HCT116 (cell line): Measurements from ENCODE around the gene DCTD. TPM values are rescaled to one million over a fixed set of nuclear protein-coding genes. Genes with fewer than 3 reads are reported as not detected.

Experiments
- ATAC-seq: fragments of 200-7000 bp; cut with Tn5 transposase; 2 replicates; pipeline ENCODE4 v1.9.1; 2020; ENCODE audit warnings: mild to moderate bottlenecking, moderate library complexity
- BruUV-seq: library from RNA; stranded (reverse); fragments of 400-500 nt; replicated peaks from 2 replicates; lab custom pipeline; 2021; lab: Mats Ljungman, UMichigan
- CTCF ChIA-PET: fragments of 300-600 bp; sonication (Branson Sonifier 250); formaldehyde crosslinking; loops from one replicate; lab custom pipeline; 2021; ENCODE audit warnings: antibody characterized with exemption; lab: Charles Lee
- POLR2A ChIA-PET: fragments of 300-600, 350-600 bp; sonication (Branson Sonifier 250); formaldehyde crosslinking; loops from one replicate; lab custom pipeline; 2021; ENCODE audit warnings: antibody characterized with exemption; lab: Charles Lee
- RAD21 ChIA-PET, 2 experiments: fragments of 300-600 bp; sonication (Branson Sonifier 250); formaldehyde crosslinking; loops; one replicate each; lab custom pipeline; 2023; ENCODE audit warnings: low total read pairs in 2 of 2; ENCODE audit not compliant: uncharacterized antibody in 2 of 2, unreplicated experiment in 2 of 2, low non-redundant PET in 1 of 2; lab: Charles Lee
- DNase-seq: peaks from one replicate; pipeline ENCODE4 v3.0.0-alpha.2; 2010; ENCODE audit warnings: low read depth, low spot score
- H2AFZ ChIP-seq: fragments of 200-600 bp; shearing (Covaris generic), sonication (generic); 2 replicates; pipeline ENCODE4 v1.6.1; 2017; ENCODE audit warnings: low read depth, mixed run types, mixed read lengths, antibody characterized with exemption, low read length; ENCODE audit not compliant: poor library complexity, severe bottlenecking
- H3K27ac ChIP-seq: 2 replicates; pipeline ENCODE4 v1.5.1; 2012; ENCODE audit warnings: low read depth, low read length
- H3K27me3 ChIP-seq: fragments of 200-600 bp; sonication (generic); 2 replicates; pipeline ENCODE4 v1.6.1; 2016; ENCODE audit warnings: mixed run types, low read length, mixed read lengths; ENCODE audit not compliant: insufficient read depth
- H3K36me3 ChIP-seq, 2 experiments: fragments of 200-500 bp in 1 of 2; fragments of 200-600 bp in 1 of 2; sonication (Bioruptor generic) in 1 of 2; sonication (generic) in 1 of 2; 2 replicates each; pipeline versions ENCODE4 v1.5.1 to v1.6.1; 2014 to 2016; ENCODE audit warnings: low read length in 2 of 2, inconsistent platforms in 1 of 2, mixed read lengths in 1 of 2, mixed run types in 1 of 2; ENCODE audit not compliant: insufficient read depth in 2 of 2, control insufficient read depth in 1 of 2
- H3K4me1 ChIP-seq, 2 experiments: fragments of 200-600 bp in 1 of 2; sonication (generic) in 1 of 2; 2 replicates each; pipeline versions ENCODE4 v1.5.1 to v1.6.1; 2012 to 2017; ENCODE audit warnings: low read length in 2 of 2, inconsistent platforms in 1 of 2, mild to moderate bottlenecking in 1 of 2, mixed read lengths in 1 of 2, mixed run types in 1 of 2, moderate library complexity in 1 of 2; ENCODE audit not compliant: insufficient read depth in 2 of 2, control insufficient read depth in 1 of 2
- H3K4me2 ChIP-seq: fragments of 200-600 bp; sonication (generic); 2 replicates; pipeline ENCODE4 v1.6.1; 2017; ENCODE audit warnings: mixed run types, low read length, mixed read lengths
- H3K4me3 ChIP-seq, 2 experiments: fragments of 200-600 bp in 1 of 2; sonication (generic) in 1 of 2; replicated peaks in 1 of 2; 2 replicates each; pipeline ENCODE4 v1.5.1; 2011 to 2016; ENCODE audit warnings: low read length in 2 of 2, control low read depth in 1 of 2, low read depth in 1 of 2, mild to moderate bottlenecking in 1 of 2, mixed read lengths in 1 of 2, mixed run types in 1 of 2
- H3K79me2 ChIP-seq: fragments of 200-600 bp; sonication (generic); 2 replicates; pipeline ENCODE4 v1.6.1; 2017; ENCODE audit warnings: mild to moderate bottlenecking, mixed run types, low read length, moderate library complexity, mixed read lengths; ENCODE audit not compliant: insufficient read depth
- H3K9ac ChIP-seq: fragments of 200-600 bp; sonication (generic); 2 replicates; pipeline ENCODE4 v1.6.1; 2016; ENCODE audit warnings: low read length, mixed read lengths
- H3K9me2 ChIP-seq: fragments of 200-600 bp; sonication (generic), shearing (Covaris generic); 2 replicates; pipeline ENCODE4 v1.6.1; 2017; ENCODE audit warnings: mixed run types, mild to moderate bottlenecking, moderate library complexity; ENCODE audit not compliant: insufficient read depth
- H3K9me3 ChIP-seq, 2 experiments: fragments of 200-500 bp in 1 of 2; fragments of 200-600 bp in 1 of 2; sonication (Bioruptor generic) in 1 of 2; sonication (generic) in 1 of 2; 2 replicates each; pipeline ENCODE4 v1.6.1; 2014 to 2017; ENCODE audit warnings: low read length in 2 of 2, mixed read lengths in 2 of 2, inconsistent platforms in 1 of 2, low read depth in 1 of 2, mild to moderate bottlenecking in 1 of 2, mixed run types in 1 of 2, moderate library complexity in 1 of 2; ENCODE audit not compliant: control insufficient read depth in 1 of 2, insufficient read depth in 1 of 2
- H4K20me1 ChIP-seq: fragments of 200-600 bp; sonication (generic), shearing (Covaris generic); 2 replicates; pipeline ENCODE4 v1.6.1; 2017; ENCODE audit warnings: mixed run types, mild to moderate bottlenecking, moderate library complexity; ENCODE audit not compliant: insufficient read depth
- CTCF ChIP-seq, 3 experiments: fragments of 200-600 bp in 1 of 3; sonication (generic) in 1 of 3; IDR thresholded peaks in 2 of 3; conservative IDR thresholded peaks in 1 of 3; 2 replicates each; pipeline ENCODE4 v1.5.1; 2012 to 2017; ENCODE audit warnings: low read depth in 2 of 3, low read length in 2 of 3, antibody characterized with exemption in 1 of 3, borderline replicate concordance in 1 of 3, control low read depth in 1 of 3, mild to moderate bottlenecking in 1 of 3, mixed read lengths in 1 of 3, mixed run types in 1 of 3, moderate library complexity in 1 of 3; ENCODE audit not compliant: insufficient read depth in 1 of 3
- EGR1 ChIP-seq: IDR thresholded peaks from 2 replicates; pipeline ENCODE4 v1.6.1; 2012; ENCODE audit warnings: low read depth
- EZH2phosphoT487 ChIP-seq: fragments of 200-600 bp; IDR thresholded peaks from 2 replicates; pipeline ENCODE4 v1.6.1; 2018; ENCODE audit warnings: antibody characterized with exemption, borderline replicate concordance
- FOSL1 ChIP-seq: IDR thresholded peaks from 2 replicates; pipeline ENCODE4 v1.6.1; 2012; ENCODE audit warnings: low read depth
- REST ChIP-seq: IDR thresholded peaks from 2 replicates; pipeline ENCODE4 v1.6.1; 2012; ENCODE audit warnings: low read depth
- SIN3A ChIP-seq: IDR thresholded peaks from 2 replicates; pipeline ENCODE4 v1.6.1; 2012; ENCODE audit warnings: low read depth
- SP1 ChIP-seq: IDR thresholded peaks from 2 replicates; pipeline ENCODE4 v1.6.1; 2012; ENCODE audit warnings: low read depth
- YY1 ChIP-seq: IDR thresholded peaks from 2 replicates; pipeline ENCODE4 v1.6.1; 2011; ENCODE audit warnings: low read length, low read depth, moderate library complexity, mild to moderate bottlenecking; ENCODE audit not compliant: insufficient replicate concordance; ENCODE audit errors: extremely low read depth
- ZBTB33 ChIP-seq: IDR thresholded peaks from 2 replicates; pipeline ENCODE4 v1.6.1; 2011; ENCODE audit warnings: mild to moderate bottlenecking, low read length, moderate library complexity; ENCODE audit not compliant: insufficient replicate concordance; ENCODE audit errors: extremely low read depth
- ZFX ChIP-seq: fragments of 450-650 bp; IDR thresholded peaks from 2 replicates; pipeline ENCODE4 v1.6.1; 2017
- intact Hi-C: fragments of 100-400 bp; cut with micrococcal nuclease; formaldehyde crosslinking; loops from 2 replicates; pipeline ENCODE4 v1.10.0; 2022
- total RNA-seq: library from RNA; stranded (reverse); gene quantifications from one replicate; pipeline ENCODE4 v1.2.1, GENCODE V29; 2021; ENCODE audit not compliant: unreplicated experiment

DCTD gene
- total RNA-seq, 1 experiment from 2014 or later: 96.3 TPM

- no peaks in the 10 kb centered on the region for H3K27me3 ChIP-seq
- H2AFZ ChIP-seq: no peak overlapping the region
- CTCF ChIA-PET: no interaction called here
- peaks cover under 1 to 6% of the 10 kb centered on the region in 2 experiments; a peak in 2 of 4 replicates for H3K4me1 ChIP-seq
- H4K20me1 ChIP-seq: no peaks in the 10 kb centered on the region
- RAD21 ChIA-PET: no interaction called here
- BruUV-seq: no TSS peak
- no peaks in the 10 kb centered on the region for H3K36me3 ChIP-seq
- H3K79me2 ChIP-seq: no peaks in the 10 kb centered on the region
- H3K4me3 ChIP-seq: no peak overlapping the region
- H3K27ac ChIP-seq: no peak overlapping the region
- no peaks in the 10 kb centered on the region for H3K9me3 ChIP-seq
- DNase-seq (no peak), ATAC-seq (no peak)
- H3K4me2 ChIP-seq: no peak overlapping the region
- no peak overlapping the region for H3K9ac ChIP-seq
- no peak for TF ChIP-seq EGR1
- intact Hi-C loops: loop anchor here (10.0 kb wide), 1 partner anchor 279 kb away; no protein-coding TSS in a partner anchor
- POLR2A ChIA-PET: no interaction called here
- no peaks in the 10 kb centered on the region for H3K9me2 ChIP-seq
These were observed 6.2 kb upstream of the DCTD start for GRCh38 chr4:182923366-182923765.

- Histone ChIP-seq H3K79me2 (no peaks in the 10 kb centered on the region), H2AFZ (no peak overlapping the region), H3K4me2 (no peak overlapping the region), H3K4me3 (no peak overlapping the region), H3K9me3 (no peaks in the 10 kb centered on the region), H3K9me2 (no peaks in the 10 kb centered on the region), H3K36me3 (no peaks in the 10 kb centered on the region), H3K27me3 (no peaks in the 10 kb centered on the region), H3K9ac (no peak overlapping the region), H3K4me1 (peaks cover 5 to 13% of the 10 kb centered on the region in 2 experiments; a peak in 2 of 4 replicates), H4K20me1 (no peaks in the 10 kb centered on the region), H3K27ac (no peak overlapping the region)
- CTCF ChIA-PET: no interaction called here
- no peak for DNase-seq
- RAD21 ChIA-PET: no interaction called here
- intact Hi-C loops: loop anchor here (10.0 kb wide), 1 partner anchor 278 kb away; no protein-coding TSS in a partner anchor
- POLR2A ChIA-PET: no interaction called here
- ATAC-seq: no peak
- no TSS peak for BruUV-seq
- TF ChIP-seq CTCF (IDR thresholded peaks at IDR 0.05 in 2 of 3, conservative IDR thresholded peaks at IDR 0.05 in 1 of 3; ENCODE audit: borderline replicate concordance in 1 of 3, insufficient read depth in 1 of 3, low read depth in 2 of 3, low read length in 2 of 3) (no peak), ZFX (no peak), FOSL1 (no peak), YY1 (no peak), SIN3A (no peak), EZH2phosphoT487 (no peak), REST (no peak), ZBTB33 (no peak), EGR1 (no peak), SP1 (no peak)
These were observed 5.5 kb upstream of the DCTD start for GRCh38 chr4:182922501-182923284.
